GM19324 (cell line): Measurements from ENCODE around the gene GOLGA6L9.
"Not testable (repeated sequence)": the region's sequence is repeated elsewhere in the genome, so short reads cannot be mapped to it uniquely, and the experiment has no call there.

Source experiments
- ATAC-seq: cut with Tn5 transposase; IDR thresholded peaks from one replicate; pipeline ENCODE4 v1.9.1; 2021; ENCODE audit warnings: mild to moderate bottlenecking, moderate library complexity; ENCODE audit not compliant: unreplicated experiment, low FRiP score

The GOLGA6L9 gene

DNA sequence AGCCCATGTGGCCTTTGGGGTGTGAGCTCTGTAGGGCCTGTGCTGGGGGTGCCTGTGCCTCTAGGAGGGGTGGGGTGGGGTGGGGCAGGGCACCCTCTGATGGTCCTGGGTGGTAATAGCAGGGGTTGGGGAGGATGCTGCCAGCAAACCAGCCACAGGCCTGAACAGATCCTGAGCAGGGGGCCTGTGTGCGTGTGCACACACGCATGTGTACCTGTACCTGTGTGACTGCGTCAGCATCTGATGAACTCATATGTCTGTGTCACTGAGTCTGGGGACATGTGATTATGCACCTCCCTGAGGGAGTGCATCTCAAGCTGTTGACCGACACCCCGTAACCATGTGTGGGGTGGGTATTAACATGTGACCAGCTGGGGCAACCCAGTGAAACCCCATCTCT lies 36.0 kb downstream of the GOLGA6L9 start:
- not testable (repeated sequence) for ATAC-seq

DNA sequence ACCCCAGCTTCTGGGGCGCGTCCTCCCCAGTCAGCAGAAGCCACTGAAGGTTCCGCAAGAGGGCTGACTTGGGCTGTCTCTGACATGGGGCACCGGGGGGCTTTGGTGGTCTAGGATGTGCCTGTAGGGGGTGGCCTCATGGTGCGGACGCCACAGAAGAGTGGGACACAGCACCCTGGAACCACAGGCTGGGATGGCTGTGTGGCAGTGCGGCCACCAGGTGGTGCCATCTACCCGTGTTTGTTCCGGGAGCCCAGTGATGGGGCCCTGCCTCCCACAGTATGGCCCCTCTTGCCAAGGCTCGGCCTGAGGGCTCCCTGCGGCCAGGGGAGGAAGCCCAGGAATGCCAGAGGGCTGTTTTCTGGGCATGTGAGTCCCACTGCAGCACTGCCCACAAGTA lies 38.6 kb downstream of the GOLGA6L9 start:
- not testable (repeated sequence) for ATAC-seq

GRCh38 chr15:82469381-82469780 lies 39.8 kb downstream of the GOLGA6L9 start:
- ATAC-seq: not testable (repeated sequence)

DNA sequence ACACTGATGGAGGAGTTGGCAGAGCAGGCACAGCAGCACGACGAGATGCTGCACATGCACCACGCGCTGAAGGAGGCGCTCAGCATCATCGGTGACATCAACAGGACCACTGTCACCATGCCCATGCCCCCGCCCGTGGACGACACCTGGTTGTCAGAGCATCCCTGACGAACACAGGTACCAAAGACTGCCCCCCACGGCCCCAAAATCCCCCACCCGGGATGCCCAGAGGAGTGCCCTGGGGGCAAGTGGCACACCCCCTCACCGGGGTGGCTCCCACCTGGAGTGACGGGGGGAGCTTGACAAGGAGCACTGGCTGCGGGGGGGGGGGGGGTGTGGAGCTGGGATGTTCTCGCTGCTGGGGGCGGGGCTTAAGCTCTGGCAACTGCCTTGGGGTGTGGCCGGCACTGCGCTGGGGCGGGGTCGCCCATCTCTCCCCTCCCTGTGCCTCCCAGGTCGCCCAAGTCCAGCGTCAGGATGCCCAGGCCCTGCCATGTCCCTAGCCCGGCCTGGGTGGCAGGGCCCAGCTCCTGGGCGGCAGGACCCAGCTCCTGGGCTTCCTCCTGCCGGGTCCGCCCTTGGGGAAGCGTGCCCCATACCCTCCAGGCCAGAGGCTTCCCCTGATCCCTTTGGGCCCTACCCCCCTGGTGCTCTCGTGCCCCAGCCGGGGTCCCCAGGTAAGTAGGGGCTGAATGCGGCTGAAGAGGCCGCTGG lies 42.8 kb downstream of the GOLGA6L9 start:
- not testable (repeated sequence) for ATAC-seq

DNA sequence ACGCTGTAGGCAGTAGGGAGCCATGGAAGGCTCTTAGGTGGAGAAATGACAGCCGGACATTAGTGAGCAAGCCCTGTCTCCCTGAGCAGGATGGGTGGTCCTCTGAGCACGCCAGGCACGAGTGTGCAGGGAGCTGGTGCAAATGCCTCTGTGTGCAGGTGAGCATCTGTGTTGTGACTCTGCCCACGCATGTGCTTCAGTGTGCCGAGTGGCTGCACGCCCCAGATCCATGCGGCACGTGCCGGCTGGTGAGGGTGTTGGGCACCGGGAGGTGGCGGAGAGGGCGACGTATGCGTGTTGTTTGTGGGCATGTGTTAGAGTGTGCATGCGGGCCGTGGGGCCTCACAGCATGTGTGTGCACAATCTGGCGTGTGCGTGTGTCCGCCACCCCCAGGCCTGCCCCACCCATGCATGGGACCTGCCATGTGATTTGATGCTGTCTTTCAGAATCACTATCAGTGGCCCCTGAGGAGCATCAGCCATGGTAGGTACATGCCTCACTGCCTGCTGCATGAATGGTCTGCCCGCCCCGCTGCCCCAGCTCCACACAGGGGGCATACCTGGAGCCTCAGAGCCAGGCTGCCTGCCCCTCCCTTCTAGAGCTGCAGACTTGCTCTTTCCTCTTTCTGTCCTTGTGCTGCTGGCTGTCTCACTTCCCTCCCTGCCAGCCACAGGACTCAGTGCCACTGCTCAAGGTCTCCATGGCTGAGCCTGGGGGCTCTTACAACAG lies 45.1 kb downstream of the GOLGA6L9 start:
- not testable (repeated sequence) for ATAC-seq

DNA sequence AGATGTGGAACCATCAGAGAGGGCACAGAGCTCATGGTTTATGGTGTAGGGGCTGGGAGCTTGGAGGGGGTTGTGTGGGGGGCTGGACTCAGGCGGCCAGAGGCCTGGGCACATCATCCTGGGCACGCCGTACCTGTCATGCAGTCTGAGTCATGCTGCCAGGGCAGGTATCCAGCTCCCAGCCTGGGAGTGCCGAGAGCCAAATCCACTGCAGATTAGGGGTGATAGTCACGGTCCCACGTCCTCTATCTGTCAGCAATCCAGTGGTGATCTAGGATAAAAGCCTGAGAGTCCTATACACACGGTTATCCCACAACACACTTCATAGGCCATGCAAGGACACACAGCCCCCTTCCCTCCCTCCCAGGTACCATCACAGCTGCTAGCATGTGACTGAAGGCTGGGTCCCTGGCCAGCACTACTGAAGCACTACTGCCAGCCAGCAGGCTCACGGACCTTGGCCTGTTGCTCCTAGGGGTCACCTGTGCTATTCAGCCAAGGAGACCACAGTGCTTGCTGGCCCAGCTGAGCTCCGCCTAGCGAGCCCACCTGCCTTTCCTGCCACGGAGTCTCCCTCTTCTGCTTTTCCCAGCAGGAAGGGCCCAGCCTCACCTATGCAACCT lies 45.8 kb downstream of the GOLGA6L9 start:
- ATAC-seq: not testable (repeated sequence)

- not testable (repeated sequence) for ATAC-seq
These were observed 47.2 kb downstream of the GOLGA6L9 start for GRCh38 chr15:82476697-82477342.

GRCh38 chr15:82477343-82478057 lies 47.9 kb downstream of the GOLGA6L9 start:
- not testable (repeated sequence) for ATAC-seq
